Astrocyte (in vitro differentiated cells and primary cell): ENCODE measurements around the gene GNMT.

ENCODE experiments used
- EZH2 ChIP-seq: IDR thresholded peaks from 2 replicates; pipeline ENCODE4 v1.6.1; 2012; ENCODE audit warnings: mild to moderate bottlenecking, low read length, inconsistent platforms; ENCODE audit not compliant: insufficient read depth
- TF ChIP-seq, protein P1 (sequence below): IDR thresholded peaks from 2 replicates; pipeline ENCODE4 v1.5.1; 2011; ENCODE audit warnings: low read depth, mild to moderate bottlenecking, inconsistent platforms, low read length, moderate library complexity; ENCODE audit not compliant: insufficient read depth

DNA sequence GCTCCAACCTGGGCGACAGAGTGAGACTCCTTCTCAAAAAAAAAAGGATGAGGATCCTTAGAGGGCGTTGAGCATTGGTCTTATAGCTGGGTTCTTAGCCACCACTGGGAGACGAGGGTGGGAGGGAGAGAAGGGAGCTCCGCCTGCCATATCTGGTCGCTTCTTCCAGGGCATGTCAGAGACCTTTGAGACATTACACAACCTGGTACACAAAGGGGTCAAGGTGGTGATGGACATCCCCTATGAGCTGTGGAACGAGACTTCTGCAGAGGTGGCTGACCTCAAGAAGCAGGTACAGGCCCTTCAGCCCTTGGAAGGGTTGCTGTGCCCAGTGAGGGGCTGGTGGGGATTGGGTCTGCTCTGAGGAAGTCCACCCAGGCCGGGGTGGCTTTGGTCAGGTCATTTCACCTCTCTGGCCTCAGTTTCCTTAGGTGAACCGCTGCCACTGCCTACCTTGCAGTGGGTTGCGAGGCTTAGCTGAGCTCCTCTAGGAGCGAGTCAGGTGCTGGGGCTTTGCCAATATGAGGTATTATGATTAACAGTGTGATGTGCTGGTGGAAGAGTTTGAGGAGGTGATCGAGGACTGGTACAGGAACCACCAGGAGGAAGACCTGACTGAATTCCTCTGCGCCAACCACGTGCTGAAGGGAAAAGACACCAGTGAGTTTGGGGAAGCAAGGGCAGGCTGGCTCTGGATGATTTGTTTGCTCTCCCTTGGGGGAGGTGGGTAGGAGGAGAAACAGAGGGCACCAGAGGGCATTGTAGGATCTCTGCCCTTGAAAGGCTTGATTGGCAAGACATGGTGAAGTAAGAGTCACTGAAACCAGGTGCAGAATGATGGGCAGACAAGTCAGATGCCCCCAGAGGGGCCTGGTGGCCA, 22.8 kb upstream of the GNMT start:
- TF ChIP-seq, protein P1, sequence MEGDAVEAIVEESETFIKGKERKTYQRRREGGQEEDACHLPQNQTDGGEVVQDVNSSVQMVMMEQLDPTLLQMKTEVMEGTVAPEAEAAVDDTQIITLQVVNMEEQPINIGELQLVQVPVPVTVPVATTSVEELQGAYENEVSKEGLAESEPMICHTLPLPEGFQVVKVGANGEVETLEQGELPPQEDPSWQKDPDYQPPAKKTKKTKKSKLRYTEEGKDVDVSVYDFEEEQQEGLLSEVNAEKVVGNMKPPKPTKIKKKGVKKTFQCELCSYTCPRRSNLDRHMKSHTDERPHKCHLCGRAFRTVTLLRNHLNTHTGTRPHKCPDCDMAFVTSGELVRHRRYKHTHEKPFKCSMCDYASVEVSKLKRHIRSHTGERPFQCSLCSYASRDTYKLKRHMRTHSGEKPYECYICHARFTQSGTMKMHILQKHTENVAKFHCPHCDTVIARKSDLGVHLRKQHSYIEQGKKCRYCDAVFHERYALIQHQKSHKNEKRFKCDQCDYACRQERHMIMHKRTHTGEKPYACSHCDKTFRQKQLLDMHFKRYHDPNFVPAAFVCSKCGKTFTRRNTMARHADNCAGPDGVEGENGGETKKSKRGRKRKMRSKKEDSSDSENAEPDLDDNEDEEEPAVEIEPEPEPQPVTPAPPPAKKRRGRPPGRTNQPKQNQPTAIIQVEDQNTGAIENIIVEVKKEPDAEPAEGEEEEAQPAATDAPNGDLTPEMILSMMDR: no peak
- no peak for TF ChIP-seq EZH2
